ENCODE measurements around the gene MELTF. TPM values are rescaled to one million over a fixed set of nuclear protein-coding genes. Genes with fewer than 3 reads are reported as not detected.

Gene MELTF
- total RNA-seq, 1 donor from 2014 or later: 4.3 TPM

DNA sequence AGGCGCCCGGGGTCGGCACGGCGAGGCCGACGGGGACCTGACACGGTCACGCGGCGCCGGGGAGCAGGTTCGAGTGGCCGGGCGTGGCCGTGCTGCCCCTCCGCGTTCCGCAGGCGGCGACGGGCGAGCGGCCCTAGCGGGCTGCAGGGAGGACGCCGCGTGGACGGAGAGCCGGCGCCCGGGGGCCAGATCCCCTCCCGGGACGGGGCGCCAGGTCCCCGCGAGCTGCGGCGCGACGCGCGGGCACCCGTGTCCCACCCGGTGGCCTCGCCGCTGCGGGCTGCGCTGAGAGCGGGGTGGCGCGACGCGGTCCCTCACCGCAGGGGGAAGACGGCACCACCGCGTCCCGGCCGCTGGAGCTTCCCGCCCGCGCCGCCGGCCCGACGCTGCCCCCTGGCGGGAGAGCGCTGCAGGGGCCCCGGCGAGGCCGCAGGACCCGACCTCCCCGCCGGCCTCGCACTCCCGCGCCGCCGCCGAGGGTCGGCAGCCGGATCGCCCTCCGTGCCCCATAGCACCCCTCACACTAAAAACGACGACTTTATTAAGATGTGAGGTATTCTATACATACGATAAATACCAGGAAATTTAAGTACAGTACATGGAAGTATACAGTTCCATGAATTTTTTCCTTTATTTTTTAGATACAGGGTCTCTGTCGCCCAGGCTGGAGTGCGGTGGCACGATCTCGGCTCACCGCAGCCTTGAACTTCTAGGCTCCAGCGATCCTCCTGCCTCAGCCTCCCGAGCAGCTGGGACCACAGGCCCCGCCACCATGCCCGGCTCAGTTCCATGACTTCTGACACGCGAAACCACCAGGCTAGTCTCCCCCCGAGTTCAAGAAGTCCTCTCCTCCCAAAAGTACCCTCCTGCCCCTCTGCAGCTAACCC, 59.7 kb downstream of the MELTF start:
- intact Hi-C loops (cut with micrococcal nuclease): loop anchor here (1.0 to 2.0 kb wide), 7 partner anchors 28 to 433 kb away; partner anchors contain the start of genes DLG1, NCBP2 and SENP5

DNA sequence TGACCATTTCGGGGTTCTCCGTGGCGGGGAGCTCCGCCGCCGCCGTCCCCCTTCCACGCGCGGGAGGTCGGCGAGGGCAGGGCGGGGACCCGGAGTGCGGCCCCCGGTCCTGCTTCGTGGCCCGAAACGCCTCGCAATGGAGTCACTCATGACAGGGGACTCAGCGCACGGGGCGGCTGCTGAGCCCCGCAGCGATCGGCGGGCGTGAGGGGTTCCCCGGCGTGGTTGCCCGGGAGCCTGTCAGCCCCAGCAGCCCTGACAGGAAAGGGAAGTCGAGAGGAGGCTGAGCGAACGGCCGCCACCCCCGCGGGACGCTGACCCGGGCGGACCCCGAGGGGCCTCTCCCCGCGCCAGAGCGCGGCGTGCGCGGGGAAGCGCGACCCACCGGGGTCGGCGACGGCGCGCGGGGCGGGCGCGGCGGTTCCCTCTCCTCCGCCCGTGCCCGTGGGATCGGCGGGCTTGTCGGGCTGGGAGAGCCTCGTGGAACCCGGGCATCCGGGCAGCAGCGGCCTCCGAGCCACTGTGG, 60.4 kb downstream of the MELTF start:
- intact Hi-C loops (cut with micrococcal nuclease): loop anchor here (1.0 to 2.0 kb wide), 7 partner anchors 27 to 432 kb away; partner anchors contain the start of genes DLG1, NCBP2 and SENP5

DNA sequence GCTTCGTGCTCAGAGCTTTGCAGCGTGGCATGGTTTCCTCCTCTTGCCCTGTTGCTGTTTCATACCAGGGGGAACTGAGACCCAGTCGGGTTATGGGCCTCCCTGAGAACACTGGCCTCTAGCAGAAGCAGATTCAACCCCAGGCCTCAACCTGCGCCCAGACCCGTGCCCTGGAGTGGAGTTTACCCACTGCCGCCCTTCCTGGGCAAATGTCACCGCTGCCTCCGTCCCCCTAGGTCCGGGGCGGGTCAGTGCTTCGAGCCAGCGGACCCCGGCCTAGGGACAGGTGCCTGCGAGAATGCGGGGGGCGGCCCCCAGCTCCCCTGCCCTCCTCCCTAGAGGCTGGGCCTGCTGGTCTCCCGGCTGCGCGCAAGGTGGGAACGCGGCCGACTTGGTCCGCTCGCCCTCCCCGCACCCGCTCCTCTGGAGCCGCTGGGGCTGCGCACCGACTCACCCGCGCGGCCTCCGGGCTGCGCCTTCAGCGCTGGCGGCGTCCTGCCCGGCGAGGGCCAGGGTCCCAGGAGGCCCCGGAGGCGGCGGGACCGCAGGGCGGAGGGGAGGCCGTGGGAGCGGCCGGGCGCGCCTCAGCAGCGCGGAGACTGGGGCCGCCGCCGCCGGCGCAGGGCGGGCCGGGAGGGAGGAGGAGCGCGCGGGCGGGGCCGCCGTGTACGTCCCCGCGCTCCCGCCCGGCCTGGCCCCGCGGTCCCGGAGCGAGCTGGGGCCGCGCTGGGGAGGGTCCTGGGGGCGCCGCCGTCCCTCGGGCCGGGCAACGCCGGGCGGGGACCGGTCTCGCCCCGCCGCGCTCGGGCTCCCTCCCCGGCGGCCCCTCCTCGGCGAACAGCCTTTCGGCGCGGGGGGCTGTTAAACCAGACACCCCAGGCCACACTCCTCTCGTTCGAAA, 61.1 kb downstream of the MELTF start, which contains the start of gene PIGZ:
Gene PIGZ, minus strand, starts transcription at position 601 of the 901 bp plus-strand sequence. CDS start 16,802 bp downstream, outside the sequence.
- intact Hi-C loops (cut with micrococcal nuclease): loop anchor here (1.0 to 2.0 kb wide), 7 partner anchors 26 to 432 kb away; partner anchors contain the start of genes DLG1, NCBP2 and SENP5

DNA sequence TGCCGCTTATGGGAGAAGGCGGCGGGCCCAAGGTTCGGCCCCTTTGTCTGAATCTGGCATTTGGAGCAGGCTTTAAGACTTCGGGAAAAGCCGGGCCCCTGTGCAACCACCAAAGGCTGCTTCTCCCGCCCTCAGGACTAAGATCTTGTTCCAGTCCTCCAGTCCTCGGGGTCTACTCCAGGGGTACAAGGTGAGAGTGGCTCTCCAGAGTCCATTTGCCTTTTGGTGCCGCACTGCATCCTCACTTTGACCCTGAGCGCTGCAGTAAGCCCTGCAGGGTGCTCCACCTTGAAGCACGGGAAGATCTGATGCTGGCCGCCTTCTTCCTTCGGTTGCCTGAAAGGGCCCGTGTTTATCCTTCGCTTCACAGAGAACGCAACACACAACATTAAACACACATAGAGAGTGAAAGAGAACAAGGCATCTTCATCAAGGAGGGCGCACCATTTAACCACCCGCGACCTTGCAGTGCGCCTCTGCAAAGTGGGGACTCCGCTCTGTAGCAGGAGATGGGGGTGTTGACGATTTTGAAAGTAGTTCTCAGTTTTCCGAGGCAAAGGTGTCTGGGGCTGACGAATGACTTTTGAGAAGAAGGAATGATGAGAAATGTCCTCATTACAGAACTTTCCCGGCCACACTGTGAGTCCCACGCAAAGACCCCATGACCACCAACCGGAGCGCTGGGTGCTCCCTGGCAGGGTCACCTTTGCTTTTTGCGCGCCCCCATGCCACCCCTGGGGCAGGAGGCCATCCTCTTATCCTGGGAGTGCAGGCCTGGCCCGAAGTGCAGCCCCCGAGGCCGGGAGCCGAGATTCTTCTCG, 62.0 kb downstream of the MELTF start:
- intact Hi-C loops (cut with micrococcal nuclease): loop anchor here (2.0 kb wide), 3 partner anchors 331 to 431 kb away; partner anchors contain the start of gene DLG1

DNA sequence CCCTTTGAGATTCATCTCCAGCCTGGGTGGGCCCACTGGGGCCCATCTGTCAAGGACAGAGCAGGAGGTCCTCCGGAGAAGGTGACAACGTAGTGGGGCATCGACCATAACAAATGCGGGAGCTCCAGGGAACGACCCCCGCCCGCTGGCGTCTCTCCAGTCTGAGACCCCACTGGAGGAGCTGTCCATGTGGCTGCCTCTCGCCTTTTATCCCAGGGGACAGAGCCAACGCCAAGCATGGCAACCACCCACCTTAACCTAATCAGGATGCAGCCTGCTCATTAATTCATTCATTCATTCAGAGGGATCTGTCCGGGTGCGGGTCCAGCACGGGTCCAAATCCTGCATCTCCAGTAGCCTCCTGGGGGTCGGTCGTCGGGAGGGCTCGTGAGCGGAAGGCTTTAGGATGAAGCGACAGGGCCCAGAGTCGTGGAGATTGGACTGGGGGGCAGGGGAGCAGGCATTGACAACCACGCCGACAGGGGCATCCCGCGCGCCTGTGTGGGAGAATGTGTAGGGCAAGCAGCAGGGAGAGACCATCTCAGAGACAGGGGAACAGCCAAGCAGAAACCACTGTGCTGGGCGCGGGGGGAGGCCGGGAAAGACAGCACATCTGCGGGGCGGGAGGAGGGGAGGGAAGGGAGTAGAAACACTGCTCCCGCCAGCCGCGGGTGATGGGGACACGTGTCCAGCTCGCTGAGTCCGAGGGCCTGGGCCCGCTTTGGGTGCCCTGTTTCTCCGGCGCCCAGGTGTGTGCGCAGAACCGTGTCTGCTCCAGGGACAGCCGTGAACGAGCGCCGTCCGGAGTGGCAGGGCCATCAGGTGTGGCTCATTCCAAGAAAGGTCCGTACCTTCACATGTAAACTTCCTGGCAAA, 62.9 kb downstream of the MELTF start:
- intact Hi-C loops (cut with micrococcal nuclease): no loop called here

DNA sequence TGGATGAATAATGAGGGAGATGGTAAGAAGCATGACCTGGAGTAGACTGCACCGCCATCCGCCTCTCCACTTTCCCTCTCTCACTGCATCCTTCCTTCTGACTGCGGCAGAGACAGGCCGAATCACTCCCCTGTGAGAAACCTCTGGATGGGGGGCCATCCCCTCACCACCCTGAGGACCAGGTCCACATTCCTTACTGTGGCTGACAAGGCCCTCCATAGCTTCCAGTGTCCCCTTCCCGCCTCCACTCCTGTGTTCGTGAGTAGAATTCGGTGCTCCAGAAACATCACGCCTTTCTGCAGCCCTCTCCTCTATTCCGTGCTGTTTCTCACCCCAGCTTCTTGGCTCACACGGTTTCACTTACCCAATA, 63.8 kb downstream of the MELTF start:
- intact Hi-C loops (cut with micrococcal nuclease): no loop called here

DNA sequence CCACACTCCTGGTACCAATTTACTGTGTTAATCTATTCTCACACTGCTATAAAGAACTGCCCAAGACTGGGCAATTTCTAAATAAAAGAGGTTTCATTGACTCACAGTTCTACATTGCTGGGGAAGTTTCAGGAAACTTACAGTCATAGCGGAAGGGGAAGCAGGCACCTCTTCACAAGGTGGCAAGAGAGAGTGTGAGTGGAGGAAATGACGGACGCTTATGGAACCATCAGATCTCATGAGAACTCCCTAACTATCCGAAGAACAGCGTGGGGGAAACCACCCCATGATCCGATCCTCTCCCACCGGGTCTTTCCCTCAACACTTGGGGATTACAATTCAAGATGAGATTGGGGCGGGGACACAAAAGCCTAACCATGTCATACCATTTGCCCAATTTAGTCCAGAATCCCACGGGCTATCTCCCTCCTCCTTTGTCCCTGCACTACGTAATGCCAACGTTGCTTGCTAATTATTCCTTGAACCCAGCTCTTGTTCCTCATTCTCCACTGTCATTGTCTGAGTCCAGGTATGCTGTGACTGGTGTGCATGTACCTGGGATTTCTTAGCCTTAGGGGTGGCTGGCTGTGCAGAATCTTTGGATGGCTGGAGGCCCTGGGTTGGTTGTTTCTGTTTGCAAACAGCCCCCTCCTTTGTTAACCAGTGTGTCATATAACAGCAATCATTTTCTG, 64.4 kb downstream of the MELTF start:
- intact Hi-C loops (cut with micrococcal nuclease): no loop called here

DNA sequence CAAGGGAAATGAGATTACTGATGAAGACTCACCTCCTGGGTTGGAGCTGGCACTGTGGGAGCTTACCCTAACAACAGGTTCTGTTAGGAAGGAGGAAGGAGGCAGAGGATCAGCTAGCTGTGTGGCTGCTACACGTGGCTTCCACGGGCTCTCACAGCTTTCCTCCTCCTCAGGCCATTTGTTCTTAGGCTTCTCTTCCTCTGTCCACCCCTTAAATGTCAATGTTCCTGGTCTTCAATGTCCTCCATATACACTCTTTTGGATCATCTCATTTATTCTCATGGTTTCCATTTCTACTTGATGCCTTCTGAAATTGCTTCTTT, 66.0 kb downstream of the MELTF start:
- intact Hi-C loops (cut with micrococcal nuclease): no loop called here

DNA sequence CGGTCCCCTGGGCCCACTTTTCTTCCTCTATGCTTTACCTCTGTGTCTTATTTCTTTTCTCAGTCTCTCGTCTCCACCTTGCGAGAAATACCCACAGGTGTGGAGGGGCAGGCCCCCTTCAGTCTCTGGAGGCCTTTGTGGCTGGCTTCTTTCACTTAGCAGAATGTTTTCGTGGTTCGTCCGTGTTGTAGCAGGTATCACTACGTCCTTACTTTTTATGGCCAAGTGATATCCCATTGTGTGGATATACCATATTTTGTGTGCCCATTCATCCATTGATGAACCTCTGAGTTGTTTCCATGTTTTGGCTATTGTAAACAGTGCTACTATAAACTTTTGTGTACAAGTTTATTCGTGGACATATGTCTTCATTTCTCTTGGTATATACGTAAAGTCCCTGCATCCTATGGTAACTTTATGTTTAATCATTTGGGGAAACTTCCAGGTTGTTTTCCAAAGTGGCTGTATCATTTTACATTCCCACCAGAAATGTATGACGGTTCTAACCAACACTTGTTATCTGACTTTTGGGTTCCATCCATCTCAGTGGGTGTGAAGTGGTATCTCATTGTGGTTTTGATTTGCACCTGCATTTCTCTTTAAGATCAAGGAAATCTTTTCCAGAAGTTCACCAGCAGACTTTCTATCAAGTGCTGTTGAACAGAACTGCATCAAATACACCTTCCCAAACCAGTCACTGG, 66.5 kb downstream of the MELTF start:
- intact Hi-C loops (cut with micrococcal nuclease): no loop called here

DNA sequence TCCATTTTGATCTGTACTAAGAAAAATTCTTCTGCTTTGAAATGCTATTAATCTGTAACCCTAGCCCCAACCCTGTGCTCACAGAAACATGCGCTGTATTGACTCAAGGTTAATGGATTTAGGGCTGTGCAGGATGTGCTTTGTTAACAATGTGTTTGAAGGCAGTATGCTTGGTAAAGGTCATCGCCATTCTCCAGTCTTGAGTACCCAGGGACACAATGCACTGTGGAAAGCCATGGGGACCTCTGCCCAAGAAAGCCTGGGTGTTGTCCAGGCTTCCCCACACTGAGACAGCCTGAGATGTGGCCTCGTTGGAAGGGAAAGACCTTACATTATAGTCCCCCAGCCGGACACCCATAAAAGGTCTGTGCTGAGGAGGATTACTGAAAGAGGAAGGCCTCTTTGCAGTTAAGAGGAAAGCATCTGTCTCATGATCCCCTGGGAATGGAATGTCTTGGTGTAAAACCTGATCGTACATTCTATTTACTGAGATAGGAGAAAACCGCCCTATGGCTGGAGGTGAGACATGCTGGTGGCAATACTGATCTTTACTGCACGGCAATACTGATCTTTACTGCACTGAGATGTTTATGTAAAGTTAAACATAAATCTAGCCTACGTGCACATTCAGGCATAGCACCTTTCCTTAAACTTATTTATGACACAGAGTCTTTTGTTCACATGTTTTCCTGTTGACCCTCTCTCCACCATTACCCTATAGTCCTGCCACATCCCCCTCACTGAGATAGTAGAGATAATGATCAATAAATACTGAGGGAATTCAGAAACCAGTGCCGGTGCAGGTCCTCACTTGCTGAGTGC, 67.3 kb downstream of the MELTF start:
- intact Hi-C loops (cut with micrococcal nuclease): no loop called here

DNA sequence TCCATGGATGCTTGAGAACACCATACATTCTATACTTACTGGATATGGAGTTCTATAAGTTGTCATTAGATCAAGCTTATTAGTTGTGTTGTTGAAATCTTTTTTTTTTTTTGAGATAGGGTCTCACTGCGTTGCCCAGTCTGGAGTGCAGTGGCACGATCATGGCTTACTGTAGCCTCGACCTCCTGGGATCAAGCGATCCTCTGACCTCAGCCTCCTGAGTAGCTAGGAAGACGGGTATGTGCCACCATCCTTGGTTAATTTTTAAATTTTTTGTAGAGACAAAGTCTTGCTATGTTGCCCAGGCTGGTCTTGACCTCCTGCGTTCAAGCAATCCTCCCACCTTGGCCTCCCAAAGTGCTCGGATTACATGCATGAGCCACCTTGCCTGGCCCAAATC, 74.8 kb downstream of the MELTF start:
- intact Hi-C loops (cut with micrococcal nuclease): no loop called here

Other genes with a start within 250 kb of the MELTF start
- gene SENP5, start 161.9 kb downstream of the MELTF start, total RNA-seq: 41.2 and 43.1 TPM in 2 replicates
- gene NCBP2, start 87.3 kb downstream of the MELTF start, total RNA-seq: 61.3 and 70.2 TPM in 2 replicates
- gene PIGZ, start 61.0 kb downstream of the MELTF start, total RNA-seq: 1.4 and 2.2 TPM in 2 replicates

All from T-helper 1 cell treated with Interleukin-12 subunit alpha and Interleukin-12 subunit beta and Interleukin-4 antibody, amounts not matched to agents 30 ng/mL and 1 ng/mL, for 36 hours (primary cell).